Measurements from ENCODE around the gene CENPP.

GRCh38 chr9:92435263-92435662 is 109.5 kb downstream of the CENPP start:
- TF ChIP-seq EZH2phosphoT487 (IDR thresholded peaks at IDR 0.05; ENCODE audit: low read length): no peak
- no peak for TF ChIP-seq CTCF (IDR thresholded peaks at IDR 0.05; ENCODE audit: low read length)

Measured in MM.1S (cell line).